HEK293T (cell line): ENCODE measurements around the gene ETV6.

Experiments used
- CTCF ChIA-PET: fragments of 350-600 bp; formaldehyde crosslinking; extraction: SDS; loops from one replicate; lab custom pipeline; 2021; ENCODE audit warnings: antibody characterized with exemption, inconsistent platforms; lab: Yijun Ruan, JAX
- POLR2A ChIA-PET: fragments of 350-600 bp; formaldehyde crosslinking; extraction: SDS; loops from one replicate; lab custom pipeline; 2020; ENCODE audit warnings: antibody characterized with exemption, inconsistent platforms; lab: Yijun Ruan, JAX
- DNase-seq: peaks from one replicate; pipeline ENCODE4 v3.0.0; 2012; ENCODE audit warnings: mixed read lengths; ENCODE audit errors: extremely low spot score
- ARNT ChIP-seq: fragments of 450-650 bp; IDR thresholded peaks from 2 replicates; pipeline ENCODE4 v1.6.1; 2017; ENCODE audit warnings: mild to moderate bottlenecking
- BHLHE40 ChIP-seq: fragments of 450-650 bp; IDR thresholded peaks from 2 replicates; pipeline ENCODE4 v1.6.1; 2016; ENCODE audit warnings: mild to moderate bottlenecking, moderate library complexity, borderline replicate concordance
- CTBP1 ChIP-seq: fragments of 450-650 bp; IDR thresholded peaks from 2 replicates; pipeline ENCODE4 v1.6.1; 2016; ENCODE audit warnings: borderline replicate concordance
- ELF4 ChIP-seq: fragments of 450-650 bp; IDR thresholded peaks from 2 replicates; pipeline ENCODE4 v1.6.1; 2017; ENCODE audit warnings: antibody characterized with exemption
- FOXA1 ChIP-seq: fragments of 450-650 bp; IDR thresholded peaks from 2 replicates; pipeline ENCODE4 v1.6.1; 2016; ENCODE audit warnings: mild to moderate bottlenecking
- FOXK2 ChIP-seq: fragments of 450-650 bp; IDR thresholded peaks from 2 replicates; pipeline ENCODE4 v1.6.1; 2016; ENCODE audit warnings: mild to moderate bottlenecking
- FOXM1 ChIP-seq: fragments of 450-650 bp; IDR thresholded peaks from 2 replicates; pipeline ENCODE4 v1.6.1; 2017; ENCODE audit warnings: mild to moderate bottlenecking, borderline replicate concordance
- HDGF ChIP-seq: fragments of 450-650 bp; IDR thresholded peaks from 2 replicates; pipeline ENCODE4 v1.6.1; 2017; ENCODE audit warnings: antibody characterized with exemption, borderline replicate concordance
- L3MBTL2 ChIP-seq: fragments of 450-650 bp; conservative IDR thresholded peaks from 2 replicates; pipeline ENCODE4 v1.6.1; 2016; ENCODE audit warnings: mild to moderate bottlenecking
- LEF1 ChIP-seq: fragments of 450-650 bp; IDR thresholded peaks from 2 replicates; pipeline ENCODE4 v1.6.1; 2017; ENCODE audit warnings: mild to moderate bottlenecking, borderline replicate concordance
- NFRKB ChIP-seq: fragments of 450-650 bp; IDR thresholded peaks from 2 replicates; pipeline ENCODE4 v1.6.1; 2016; ENCODE audit warnings: mild to moderate bottlenecking, moderate library complexity
- SP1 ChIP-seq: fragments of 450-650 bp; IDR thresholded peaks from 2 replicates; pipeline ENCODE4 v1.6.1; 2017
- SUZ12 ChIP-seq: fragments of 450-650 bp; IDR thresholded peaks from 2 replicates; pipeline ENCODE4 v1.6.1; 2016; ENCODE audit warnings: mild to moderate bottlenecking
- TARDBP ChIP-seq: fragments of 450-650 bp; IDR thresholded peaks from 2 replicates; pipeline ENCODE4 v1.6.1; 2016
- ZNF384 ChIP-seq: fragments of 450-650 bp; IDR thresholded peaks from 2 replicates; pipeline ENCODE4 v1.6.1; 2016
- TF ChIP-seq, protein P1 (sequence below): fragments of 450-650 bp; IDR thresholded peaks from 2 replicates; pipeline ENCODE4 v1.6.1; 2016

The ETV6 gene

DNA sequence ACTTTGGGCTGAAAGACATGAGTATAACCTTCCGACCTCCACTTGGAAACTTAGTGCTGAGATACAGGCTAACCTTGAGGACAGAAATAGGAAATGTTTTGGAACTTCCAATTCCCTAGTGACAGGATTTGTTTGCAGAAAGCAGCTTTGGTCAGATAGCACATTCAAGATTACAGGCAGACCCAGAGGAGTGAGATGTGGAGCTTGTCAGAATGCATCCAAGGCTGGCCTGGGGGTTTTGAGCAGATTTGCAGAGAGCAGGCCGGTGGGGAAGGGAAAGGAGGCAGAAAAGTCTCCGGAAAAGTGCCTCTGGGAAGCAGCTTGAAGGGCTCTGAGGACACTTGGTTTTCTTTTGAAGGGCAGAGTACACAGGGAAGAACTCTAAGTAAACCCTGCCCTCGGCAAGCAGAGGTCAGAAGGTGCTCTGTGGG, 180.3 kb downstream of the ETV6 start:
- POLR2A ChIA-PET = interaction anchor here (0.7 kb wide), 1 partner anchor 1102 kb away, joined by 3 read pairs; no protein-coding TSS in a partner anchor
- TF ChIP-seq NFRKB = no peak
- TF ChIP-seq SUZ12 = no peak
- no peak for TF ChIP-seq ELF4
- no peak for TF ChIP-seq TARDBP
- no peak for TF ChIP-seq ZNF384
- TF ChIP-seq BHLHE40 = no peak
- TF ChIP-seq ARNT = no peak
- TF ChIP-seq FOXA1 = no peak
- no peak for TF ChIP-seq L3MBTL2
- TF ChIP-seq, protein P1, sequence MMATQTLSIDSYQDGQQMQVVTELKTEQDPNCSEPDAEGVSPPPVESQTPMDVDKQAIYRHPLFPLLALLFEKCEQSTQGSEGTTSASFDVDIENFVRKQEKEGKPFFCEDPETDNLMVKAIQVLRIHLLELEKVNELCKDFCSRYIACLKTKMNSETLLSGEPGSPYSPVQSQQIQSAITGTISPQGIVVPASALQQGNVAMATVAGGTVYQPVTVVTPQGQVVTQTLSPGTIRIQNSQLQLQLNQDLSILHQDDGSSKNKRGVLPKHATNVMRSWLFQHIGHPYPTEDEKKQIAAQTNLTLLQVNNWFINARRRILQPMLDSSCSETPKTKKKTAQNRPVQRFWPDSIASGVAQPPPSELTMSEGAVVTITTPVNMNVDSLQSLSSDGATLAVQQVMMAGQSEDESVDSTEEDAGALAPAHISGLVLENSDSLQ = no peak
- no peak for TF ChIP-seq LEF1
- no peak for TF ChIP-seq CTBP1
- TF ChIP-seq HDGF = no peak
- no peak for TF ChIP-seq FOXM1
- TF ChIP-seq SP1 = no peak
- no peak for TF ChIP-seq FOXK2
- CTCF ChIA-PET = no interaction called here

DNA sequence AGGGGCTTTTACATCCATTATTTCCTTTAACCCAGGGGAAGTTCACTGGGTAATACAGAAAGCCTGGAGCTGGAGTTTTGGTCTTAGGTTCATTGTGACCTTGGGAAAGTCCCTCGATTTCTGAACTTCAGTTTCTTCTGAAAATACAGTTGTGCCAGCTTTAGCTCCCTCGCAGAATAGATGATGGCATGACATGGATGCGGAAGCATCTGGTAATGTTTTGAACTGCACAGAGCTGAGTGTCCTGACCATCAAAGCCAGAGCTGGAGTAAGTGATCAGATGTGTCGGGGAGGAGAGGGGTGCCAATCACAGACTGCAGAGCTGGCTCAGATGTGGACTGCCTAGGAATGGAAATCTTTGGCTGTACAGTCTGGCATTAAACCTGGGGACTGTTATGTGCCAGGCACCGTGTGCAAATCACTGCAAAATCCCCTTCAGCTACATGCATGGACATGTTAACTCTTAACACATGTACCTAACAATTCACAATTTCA, 180.9 kb downstream of the ETV6 start:
- CTCF ChIA-PET = interaction anchor here (0.6 kb wide), 1 partner anchor 18 kb away, joined by 3 read pairs; no protein-coding TSS in a partner anchor
- POLR2A ChIA-PET = interaction anchor here (0.7 kb wide), 1 partner anchor 1103 kb away, joined by 3 read pairs; no protein-coding TSS in a partner anchor
- no peak for TF ChIP-seq L3MBTL2
- no peak for TF ChIP-seq SUZ12
- no peak for TF ChIP-seq FOXA1
- no peak for TF ChIP-seq NFRKB
- TF ChIP-seq ELF4 = no peak
- TF ChIP-seq FOXK2 = no peak
- TF ChIP-seq ZNF384 = no peak
- TF ChIP-seq FOXM1 = no peak
- DNase-seq = no peak

More for the DNA sequence above, 180.3 kb downstream of the ETV6 start:
- DNase-seq = no peak

DNA sequence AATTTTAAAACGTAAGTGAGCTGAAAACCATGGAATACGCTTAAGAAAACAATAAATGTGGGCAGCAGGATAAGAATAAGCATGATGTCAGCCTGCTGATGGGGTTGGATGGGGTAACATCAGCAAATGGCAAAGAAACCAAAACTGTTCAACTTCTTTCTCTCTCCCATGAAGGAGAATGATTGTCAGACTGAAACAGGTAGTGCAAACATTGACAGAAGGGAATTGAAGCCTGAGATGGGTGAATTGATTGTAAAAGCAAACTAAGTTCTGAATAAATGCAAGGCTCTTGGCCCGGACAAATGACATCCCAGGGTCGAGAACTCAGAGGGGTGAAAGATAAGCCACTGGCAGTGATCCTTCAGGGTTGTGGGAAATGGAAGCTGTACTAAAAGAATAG, 182.6 kb downstream of the ETV6 start:
- no peak for DNase-seq
- TF ChIP-seq FOXK2 (no peak), ZNF384 (no peak), BHLHE40 (no peak), FOXA1 (no peak), SUZ12 (no peak), L3MBTL2 (no peak), HDGF (no peak), ARNT (no peak), ELF4 (no peak), LEF1 (no peak), SP1 (no peak), TARDBP (no peak)
- TF ChIP-seq, protein P1 = no peak
- ChIA-PET POLR2A (no interaction called here), CTCF (interaction anchor here (0.6 kb wide), 1 partner anchor 275 kb away, joined by 3 read pairs; no protein-coding TSS in a partner anchor)

DNA sequence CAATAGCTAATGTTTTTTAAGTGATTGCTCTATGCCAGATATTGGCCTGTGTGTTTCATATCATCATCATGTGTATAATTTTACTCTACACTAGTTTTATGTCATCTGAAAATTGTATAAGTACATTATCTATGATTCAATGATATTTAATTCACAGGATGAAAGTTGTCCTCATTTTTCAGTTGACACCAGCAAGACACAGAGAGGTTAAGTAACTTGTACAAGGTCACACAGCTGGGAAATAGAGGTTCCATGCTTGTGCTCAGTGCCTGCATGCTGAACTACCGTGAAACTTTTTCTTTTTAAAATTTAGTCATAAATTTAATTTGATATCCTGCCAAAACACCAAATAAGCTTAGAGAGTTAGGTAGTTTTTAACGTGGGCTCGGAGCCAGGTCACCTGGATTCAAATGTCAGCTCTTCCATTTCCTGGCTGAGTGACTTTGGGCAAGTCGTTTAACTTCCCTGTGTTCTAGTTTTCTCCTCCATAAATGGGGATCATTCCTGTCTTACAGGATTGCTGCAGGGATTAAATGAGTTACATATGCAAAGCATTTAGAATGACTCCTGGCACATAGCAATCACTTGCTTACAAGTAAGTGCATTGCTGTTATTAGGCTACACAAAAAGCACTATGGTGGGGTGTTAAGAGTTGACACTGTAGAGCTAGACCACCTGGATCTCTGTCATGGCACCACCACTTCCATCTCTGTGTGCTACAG, 183.9 kb downstream of the ETV6 start:
- no peak for TF ChIP-seq BHLHE40
- no peak for TF ChIP-seq FOXK2
- TF ChIP-seq TARDBP = no peak
- no peak for TF ChIP-seq FOXM1
- no peak for TF ChIP-seq SP1
- no peak for TF ChIP-seq ELF4
- TF ChIP-seq, protein P1 = no peak
- TF ChIP-seq FOXA1 = no peak
- no peak for TF ChIP-seq NFRKB
- no peak for TF ChIP-seq CTBP1
- no peak for TF ChIP-seq SUZ12
- TF ChIP-seq L3MBTL2 = no peak
- no peak for TF ChIP-seq ARNT
- TF ChIP-seq HDGF = no peak
- TF ChIP-seq LEF1 = no peak
- no peak for TF ChIP-seq ZNF384
- no peak for DNase-seq
- POLR2A ChIA-PET = no interaction called here
- CTCF ChIA-PET = no interaction called here

DNA sequence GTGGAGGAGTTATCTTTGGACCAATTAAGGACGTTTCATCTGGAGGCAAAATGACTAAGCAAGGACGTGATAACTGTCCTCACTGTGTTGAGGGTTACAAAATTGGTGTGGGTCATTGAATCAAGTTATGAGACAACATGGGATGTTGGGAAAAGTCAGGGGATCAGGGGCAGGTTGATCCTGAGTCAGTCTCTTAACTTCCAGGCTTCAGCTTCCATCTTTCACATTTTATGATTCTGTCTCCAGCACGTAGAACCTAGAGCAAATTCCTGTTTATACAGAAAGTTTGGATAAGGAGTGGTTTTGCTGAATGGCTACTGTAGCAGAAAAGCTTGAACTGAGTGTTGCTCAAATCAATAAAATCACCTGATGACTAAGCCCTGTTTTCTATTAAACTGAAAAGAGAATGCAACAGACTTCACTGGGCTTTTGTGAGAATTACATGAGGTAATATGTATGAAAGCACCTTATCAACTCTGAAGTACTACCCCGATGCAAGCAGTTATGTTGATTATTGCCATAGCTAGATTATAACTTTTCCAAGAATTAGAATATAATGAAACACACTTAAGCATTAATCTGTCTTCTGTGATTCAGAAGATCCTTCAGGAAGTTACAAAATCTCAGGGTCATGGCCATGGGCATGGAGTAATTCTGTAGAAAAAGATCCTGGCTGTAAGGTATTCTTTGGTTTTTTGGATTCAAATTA, 184.8 kb downstream of the ETV6 start:
- DNase-seq = no peak
- ChIA-PET CTCF (no interaction called here), POLR2A (no interaction called here)
- TF ChIP-seq ARNT (no peak), FOXM1 (no peak), LEF1 (no peak), CTBP1 (no peak), FOXA1 (no peak), L3MBTL2 (no peak), HDGF (no peak)
- TF ChIP-seq, protein P1 = no peak
